HFFc6 (cell line): ENCODE measurements around the gene TTC12. TPM values are rescaled to one million over a fixed set of nuclear protein-coding genes. Genes with fewer than 3 reads are reported as not detected.

Experiments used
- DNase-seq: peaks from one replicate; pipeline ENCODE4 v3.0.0-alpha.2; 2018
- H3K27ac Mint-ChIP-seq: 2 replicates; pipeline ENCODE4 v1.8.0; 2020; ENCODE audit warnings: mild to moderate bottlenecking, mixed read lengths
- H3K27me3 Mint-ChIP-seq: 2 replicates; pipeline ENCODE4 v1.8.0; 2021; ENCODE audit warnings: mild to moderate bottlenecking, moderate library complexity, mixed read lengths; ENCODE audit not compliant: insufficient read depth
- H3K36me3 Mint-ChIP-seq: 2 replicates; pipeline ENCODE4 v1.8.0; 2021; ENCODE audit warnings: low read depth, mixed read lengths
- H3K4me1 Mint-ChIP-seq: 2 replicates; pipeline ENCODE4 v1.8.0; 2020; ENCODE audit warnings: low read depth, mixed read lengths
- H3K4me3 Mint-ChIP-seq: 2 replicates; pipeline ENCODE4 v1.8.0; 2020; ENCODE audit warnings: mild to moderate bottlenecking, moderate library complexity, mixed read lengths
- H3K9me3 Mint-ChIP-seq: 2 replicates; pipeline ENCODE4 v1.8.0; 2020; ENCODE audit warnings: mild to moderate bottlenecking, mixed read lengths
- total RNA-seq, 6 experiments: library from RNA; stranded (reverse); fragmentation: NEBNext Ultra II Directional; extraction: Animal tissue kit (Norgen Biotek cat#: 25700); gene quantifications; 2 replicates in 1 of 6; 3 replicates in 5 of 6; pipeline ENCODE4 v1.2.3, GENCODE V29; 2021
- TF ChIP-seq, protein P1 (sequence below): fragments of 200-600 bp; sonication (generic); IDR thresholded peaks from 2 replicates; pipeline ENCODE4 v1.5.0; 2021; ENCODE audit warnings: antibody characterized with exemption, mild to moderate bottlenecking

Gene TTC12
- total RNA-seq, 6 experiments from 2014 or later: 7.4 to 11.4 (median 9.5) TPM

DNA sequence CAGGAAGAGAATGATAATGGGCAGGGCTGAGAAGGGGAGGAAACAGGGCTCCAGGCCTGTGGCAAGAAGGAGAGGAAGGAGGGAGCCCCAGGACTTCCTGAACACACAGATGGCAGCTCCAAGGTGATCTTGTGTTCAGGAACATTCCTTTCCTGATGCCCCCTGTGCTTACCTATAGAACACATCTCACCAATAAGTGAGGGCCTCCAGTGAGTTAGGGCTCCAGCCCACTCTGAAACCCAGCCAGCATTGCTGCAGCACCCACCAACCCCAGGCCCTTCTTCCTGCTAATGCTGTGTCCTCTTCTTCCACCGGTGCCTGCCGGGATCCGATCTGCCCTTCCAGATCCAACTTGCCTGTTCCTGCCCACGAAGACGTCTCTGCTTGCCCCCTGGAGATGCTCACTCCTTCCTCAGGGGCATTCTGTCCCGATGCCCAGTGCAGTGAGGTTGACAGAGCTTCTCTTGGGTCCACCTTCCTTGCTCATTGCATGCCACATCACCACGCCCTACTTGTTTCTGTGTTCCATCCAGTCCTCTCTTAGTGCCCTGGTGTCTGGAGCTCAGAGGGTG lies 90.6 kb downstream of the TTC12 start:
- no peak for DNase-seq
- H3K36me3 Mint-ChIP-seq: no peaks in the 10 kb centered on the region
- no peak overlapping the region for H3K27ac Mint-ChIP-seq
- TF ChIP-seq, protein P1, sequence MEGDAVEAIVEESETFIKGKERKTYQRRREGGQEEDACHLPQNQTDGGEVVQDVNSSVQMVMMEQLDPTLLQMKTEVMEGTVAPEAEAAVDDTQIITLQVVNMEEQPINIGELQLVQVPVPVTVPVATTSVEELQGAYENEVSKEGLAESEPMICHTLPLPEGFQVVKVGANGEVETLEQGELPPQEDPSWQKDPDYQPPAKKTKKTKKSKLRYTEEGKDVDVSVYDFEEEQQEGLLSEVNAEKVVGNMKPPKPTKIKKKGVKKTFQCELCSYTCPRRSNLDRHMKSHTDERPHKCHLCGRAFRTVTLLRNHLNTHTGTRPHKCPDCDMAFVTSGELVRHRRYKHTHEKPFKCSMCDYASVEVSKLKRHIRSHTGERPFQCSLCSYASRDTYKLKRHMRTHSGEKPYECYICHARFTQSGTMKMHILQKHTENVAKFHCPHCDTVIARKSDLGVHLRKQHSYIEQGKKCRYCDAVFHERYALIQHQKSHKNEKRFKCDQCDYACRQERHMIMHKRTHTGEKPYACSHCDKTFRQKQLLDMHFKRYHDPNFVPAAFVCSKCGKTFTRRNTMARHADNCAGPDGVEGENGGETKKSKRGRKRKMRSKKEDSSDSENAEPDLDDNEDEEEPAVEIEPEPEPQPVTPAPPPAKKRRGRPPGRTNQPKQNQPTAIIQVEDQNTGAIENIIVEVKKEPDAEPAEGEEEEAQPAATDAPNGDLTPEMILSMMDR: no peak
- H3K9me3 Mint-ChIP-seq: no peaks in the 10 kb centered on the region
- no peak overlapping the region for H3K4me3 Mint-ChIP-seq
- no peaks in the 10 kb centered on the region for H3K4me1 Mint-ChIP-seq
- H3K27me3 Mint-ChIP-seq: peaks cover 8% of the 10 kb centered on the region

DNA sequence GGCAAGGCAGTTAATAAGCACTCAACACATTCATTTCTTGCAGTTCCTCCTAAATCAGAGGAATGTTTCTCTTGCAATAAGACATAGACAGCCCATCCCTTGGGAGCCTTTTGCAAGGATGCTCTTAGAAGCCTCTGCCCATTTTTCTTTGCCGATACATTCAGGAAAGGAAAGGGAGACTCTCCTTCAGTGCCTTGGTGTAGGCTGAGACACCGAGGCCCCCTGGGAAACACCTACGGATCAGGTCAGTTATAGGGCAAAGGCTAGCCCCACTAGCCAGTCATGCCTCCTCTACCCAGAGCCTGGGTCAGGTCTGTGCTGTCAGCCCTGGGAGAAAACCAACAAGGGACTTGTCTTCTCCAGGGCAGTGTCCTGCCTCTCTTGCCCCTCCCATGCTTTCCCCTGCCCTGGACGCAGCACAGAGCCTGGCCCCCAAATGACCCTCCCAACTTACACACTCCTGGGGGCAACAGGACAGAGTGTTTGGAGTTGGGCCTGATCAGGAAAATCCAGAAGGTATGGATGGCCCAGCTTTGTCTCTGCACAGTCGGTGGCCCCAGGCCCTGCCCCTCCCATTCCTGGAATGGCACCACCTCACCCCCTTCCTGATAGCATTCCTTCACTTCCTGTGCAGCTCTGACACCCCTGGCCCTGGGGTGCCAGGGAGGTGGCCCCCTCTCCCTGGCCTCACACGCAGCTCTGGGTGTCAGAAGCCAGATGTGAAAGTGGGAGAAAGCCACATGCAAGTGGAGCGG lies 91.5 kb downstream of the TTC12 start:
- peaks cover 8% of the 10 kb centered on the region for H3K27me3 Mint-ChIP-seq
- H3K9me3 Mint-ChIP-seq: no peaks in the 10 kb centered on the region
- no peaks in the 10 kb centered on the region for H3K36me3 Mint-ChIP-seq
- TF ChIP-seq, protein P1: no peak
- no peak overlapping the region for H3K27ac Mint-ChIP-seq
- no peak overlapping the region for H3K4me3 Mint-ChIP-seq
- no peaks in the 10 kb centered on the region for H3K4me1 Mint-ChIP-seq
- no peak for DNase-seq

DNA sequence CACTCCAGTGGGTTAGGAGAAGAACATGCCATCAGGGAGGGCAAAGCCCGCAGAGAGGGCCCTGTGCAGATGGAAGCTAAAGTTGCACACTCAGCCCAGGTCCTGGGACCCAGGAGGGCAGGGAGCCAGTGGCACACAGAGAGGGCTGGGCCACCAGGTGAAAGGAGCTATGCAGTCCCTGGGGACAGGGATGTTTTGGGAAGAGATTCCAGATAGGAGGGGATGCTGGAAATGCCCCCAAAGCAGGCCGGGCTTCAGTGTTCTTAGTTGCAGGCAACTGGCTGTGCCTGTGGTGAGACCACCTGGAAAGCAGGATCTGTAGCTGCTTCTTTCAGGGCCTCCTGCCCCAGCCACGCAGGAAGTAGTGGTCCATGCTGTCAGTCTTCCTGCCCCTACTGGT lies 92.8 kb downstream of the TTC12 start:
- Mint-ChIP-seq H3K4me1 (no peaks in the 10 kb centered on the region), H3K4me3 (no peak overlapping the region), H3K36me3 (no peaks in the 10 kb centered on the region), H3K9me3 (no peaks in the 10 kb centered on the region), H3K27ac (no peak overlapping the region), H3K27me3 (peaks cover 8% of the 10 kb centered on the region)
- DNase-seq: no peak
- TF ChIP-seq, protein P1: no peak

DNA sequence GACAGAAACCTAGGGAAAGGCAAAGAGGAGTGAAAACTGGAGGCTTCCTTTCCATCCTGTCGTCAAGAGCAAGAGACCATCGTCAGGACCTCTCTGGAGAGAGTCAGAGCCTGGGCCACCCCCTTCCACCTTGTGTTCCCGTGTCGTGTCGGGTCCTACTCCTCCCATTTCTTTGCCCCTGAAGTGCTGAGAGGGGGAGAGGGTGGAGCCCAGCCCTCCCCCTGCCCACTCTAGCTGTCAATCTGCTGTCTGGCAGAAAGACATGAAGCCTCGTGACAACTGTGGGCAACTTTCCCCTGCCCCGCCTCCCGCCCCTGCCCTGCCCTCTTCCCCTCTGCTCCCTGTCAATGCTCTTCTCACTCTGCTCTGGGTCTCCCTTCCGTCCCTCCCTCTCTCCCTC lies 93.8 kb downstream of the TTC12 start:
- Mint-ChIP-seq H3K4me1 (no peaks in the 10 kb centered on the region), H3K27ac (no peak overlapping the region), H3K4me3 (no peak overlapping the region), H3K36me3 (no peaks in the 10 kb centered on the region), H3K9me3 (no peaks in the 10 kb centered on the region), H3K27me3 (peaks cover 4% of the 10 kb centered on the region)
- TF ChIP-seq, protein P1: no peak
- no peak for DNase-seq

- Mint-ChIP-seq H3K9me3 (no peaks in the 10 kb centered on the region), H3K4me1 (no peaks in the 10 kb centered on the region), H3K27ac (no peak overlapping the region), H3K27me3 (peaks cover 4% of the 10 kb centered on the region), H3K36me3 (no peaks in the 10 kb centered on the region), H3K4me3 (no peak overlapping the region)
- TF ChIP-seq, protein P1: no peak
- DNase-seq: no peak
These were observed 94.5 kb downstream of the TTC12 start for GRCh38 chr11:113408887-113409286.
